Right ventricle myocardium inferior (tissue), 1 donor: ENCODE data around the gene ITSN1. TPM values are rescaled to one million over a fixed set of nuclear protein-coding genes. Genes with fewer than 3 reads are reported as not detected.
A peak's percentile ranks its signal among the peaks of the same experiment; 100 is the strongest.

Experiments
- ATAC-seq: fragments of 200-7000 bp; cut with Tn5 transposase; one replicate; pipeline ENCODE4 v1.9.1; 2020; ENCODE audit warnings: mild to moderate bottlenecking, moderate library complexity
- DNase-seq: peaks from one replicate; pipeline ENCODE4 v3.0.0; 2021; ENCODE audit errors: missing footprints
- intact Hi-C: fragments of 100-400 bp; cut with DNase I; formaldehyde crosslinking; loops from one replicate; pipeline ENCODE4 v1.11.0; 2022
- total RNA-seq: library from RNA; stranded (reverse); fragmentation: NEBNext Ultra II Directional; extraction: Animal tissue kit (Norgen Biotek cat#: 25700); gene quantifications from one replicate; pipeline ENCODE4 v1.2.1, GENCODE V29; 2021
- donor health status: DM: no; HTN: yes; CAD: no; lungs with severe emphysema.

The ITSN1 gene
- total RNA-seq, 1 donor from 2014 or later, result 42.5 TPM

- ATAC-seq, result no peak
- DNase-seq, result no peak
- intact Hi-C loops, result no loop called here
These were observed 301.0 kb downstream of the ITSN1 start for GRCh38 chr21:33943293-33943692.

GRCh38 chr21:33944185-33944763 lies 302.0 kb downstream of the ITSN1 start:
- ATAC-seq (no peak), DNase-seq (no peak)
- intact Hi-C loops, result no loop called here

- DNase-seq (no peak), ATAC-seq (no peak)
- intact Hi-C loops, result no loop called here
These were observed 303.5 kb downstream of the ITSN1 start for GRCh38 chr21:33945652-33946270.

- intact Hi-C loops, result no loop called here
- peak; percentile 74 for DNase-seq
- ATAC-seq, result peak; percentile 90
These were observed 305.3 kb downstream of the ITSN1 start for GRCh38 chr21:33947451-33948095.

- intact Hi-C loops, result no loop called here
- DNase-seq (peak; percentile 72), ATAC-seq (peak; percentile 62)
These were observed 306.0 kb downstream of the ITSN1 start for GRCh38 chr21:33948096-33948950.

- DNase-seq (no peak), ATAC-seq (no peak)
- intact Hi-C loops, result no loop called here
These were observed 306.7 kb downstream of the ITSN1 start for GRCh38 chr21:33948951-33949444.

Other genes with a start within 250 kb of the ITSN1 start
- 36.4 TPM for gene IFNGR2, start 239.1 kb upstream of the ITSN1 start, total RNA-seq
- 35.1 TPM for gene TMEM50B, start 162.5 kb upstream of the ITSN1 start, total RNA-seq
- gene DNAJC28, start 150.8 kb upstream of the ITSN1 start, total RNA-seq, result 7.6 TPM
- 42.7 TPM for gene GART, start 100.4 kb upstream of the ITSN1 start, total RNA-seq
- 136 TPM for gene SON, start 99.5 kb upstream of the ITSN1 start, total RNA-seq
- 6.6 TPM for gene DONSON, start 53.8 kb upstream of the ITSN1 start, total RNA-seq
- gene CRYZL1, start 760 bp upstream of the ITSN1 start, total RNA-seq, result 23.2 TPM